Stimulated activated CD4-positive, alpha-beta T cell treated with anti-CD3 and anti-CD28 coated beads, Interleukin-4, amount 100 ng/mL, for 24 hours (primary cell): ENCODE data around the gene TMA7B.

Experiments used
- DNase-seq: peaks from one replicate; pipeline ENCODE4 v3.0.0-alpha.2; 2020

The TMA7B gene

GRCh38 chr22:39933741-39934140 is 26.5 kb upstream of the TMA7B start:
- DNase-seq, result no peak

- no peak for DNase-seq
Observed at GRCh38 chr22:39935116-39935515, 25.1 kb upstream of the TMA7B start.

- DNase-seq, result no peak
Observed at GRCh38 chr22:39935612-39936011, 24.6 kb upstream of the TMA7B start.

GRCh38 chr22:39936523-39937145 is 23.6 kb upstream of the TMA7B start:
- DNase-seq, result no peak

- DNase-seq, result no peak
Observed at GRCh38 chr22:39937906-39938305, 22.3 kb upstream of the TMA7B start.

GRCh38 chr22:39938509-39939111 is 21.6 kb upstream of the TMA7B start:
- DNase-seq, result peak; percentile 71

GRCh38 chr22:39939830-39940229 is 20.4 kb upstream of the TMA7B start:
- no peak for DNase-seq

GRCh38 chr22:39940757-39941305 is 19.4 kb upstream of the TMA7B start:
- no peak for DNase-seq

- DNase-seq, result no peak
Observed at GRCh38 chr22:39941601-39942000, 18.6 kb upstream of the TMA7B start.

- no peak for DNase-seq
Observed at GRCh38 chr22:39942439-39943230, 17.6 kb upstream of the TMA7B start.

- DNase-seq, result peak; percentile 45
Observed at GRCh38 chr22:39943337-39943736, 16.9 kb upstream of the TMA7B start.

- no peak for DNase-seq
Observed at GRCh38 chr22:39943953-39944872, 16.0 kb upstream of the TMA7B start.

GRCh38 chr22:39946126-39946502 is 14.1 kb upstream of the TMA7B start:
- no peak for DNase-seq

GRCh38 chr22:39946503-39947219 is 13.5 kb upstream of the TMA7B start:
- DNase-seq, result no peak

GRCh38 chr22:39947220-39948216 is 12.7 kb upstream of the TMA7B start:
- no peak for DNase-seq

GRCh38 chr22:39949964-39950737 is 10.0 kb upstream of the TMA7B start:
- DNase-seq, result no peak

- DNase-seq, result peak; percentile 50
Observed at GRCh38 chr22:39951603-39952293, 8.4 kb upstream of the TMA7B start.

- no peak for DNase-seq
Observed at GRCh38 chr22:39952347-39952746, 7.8 kb upstream of the TMA7B start.

GRCh38 chr22:39953101-39953500 is 7.1 kb upstream of the TMA7B start:
- no peak for DNase-seq
